Sigmoid colon (tissue), 4 donors: ENCODE measurements around the gene INTS6.

Experiments
- EP300 ChIP-seq, 4 donors: sonication (generic); formaldehyde crosslinking; IDR thresholded peaks; one replicate each; pipeline ENCODE4 v1.6.1; 2017; ENCODE audit warnings: antibody characterized with exemption in 4 of 4
- POLR2A ChIP-seq, 2 donors: fragments of 450-650 bp; IDR thresholded peaks; one replicate each; pipeline ENCODE4 v1.6.1; 2016; ENCODE audit warnings: antibody characterized with exemption in 2 of 2, mild to moderate bottlenecking in 2 of 2, moderate library complexity in 2 of 2
- POLR2AphosphoS5 ChIP-seq, 4 donors: sonication (generic); formaldehyde crosslinking; IDR thresholded peaks; one replicate each; pipeline ENCODE4 v1.6.1; 2017; ENCODE audit warnings: antibody characterized with exemption in 4 of 4
- TF ChIP-seq, protein P1 (sequence below), 4 experiments: fragments of 450-650 bp in 3 of 4; fragments of 200-600 bp in 1 of 4; IDR thresholded peaks; one replicate each; pipeline ENCODE4 v1.5.1; 2016 to 2019; ENCODE audit warnings: antibody characterized with exemption in 4 of 4, mild to moderate bottlenecking in 3 of 4, moderate library complexity in 2 of 4

DNA sequence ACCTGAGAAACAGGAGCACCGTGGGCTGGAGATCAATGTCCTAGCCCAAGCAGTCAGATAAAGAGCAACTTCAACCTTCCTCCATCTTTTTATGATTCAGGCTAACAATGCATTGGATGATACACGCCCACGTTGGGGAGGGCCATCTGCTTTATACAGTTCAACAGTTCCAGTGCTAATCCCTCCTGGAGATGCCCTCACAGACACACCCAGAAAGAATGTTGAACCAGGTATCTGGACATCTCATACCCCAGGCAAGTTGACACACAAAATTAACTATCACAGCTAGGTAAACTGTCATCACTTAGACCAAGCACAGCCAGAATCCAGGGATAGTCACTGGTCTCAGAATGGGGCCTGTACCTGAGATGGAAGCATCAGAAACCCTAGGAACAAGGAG is 134.0 kb downstream of the INTS6 start:
- TF ChIP-seq, protein P1, sequence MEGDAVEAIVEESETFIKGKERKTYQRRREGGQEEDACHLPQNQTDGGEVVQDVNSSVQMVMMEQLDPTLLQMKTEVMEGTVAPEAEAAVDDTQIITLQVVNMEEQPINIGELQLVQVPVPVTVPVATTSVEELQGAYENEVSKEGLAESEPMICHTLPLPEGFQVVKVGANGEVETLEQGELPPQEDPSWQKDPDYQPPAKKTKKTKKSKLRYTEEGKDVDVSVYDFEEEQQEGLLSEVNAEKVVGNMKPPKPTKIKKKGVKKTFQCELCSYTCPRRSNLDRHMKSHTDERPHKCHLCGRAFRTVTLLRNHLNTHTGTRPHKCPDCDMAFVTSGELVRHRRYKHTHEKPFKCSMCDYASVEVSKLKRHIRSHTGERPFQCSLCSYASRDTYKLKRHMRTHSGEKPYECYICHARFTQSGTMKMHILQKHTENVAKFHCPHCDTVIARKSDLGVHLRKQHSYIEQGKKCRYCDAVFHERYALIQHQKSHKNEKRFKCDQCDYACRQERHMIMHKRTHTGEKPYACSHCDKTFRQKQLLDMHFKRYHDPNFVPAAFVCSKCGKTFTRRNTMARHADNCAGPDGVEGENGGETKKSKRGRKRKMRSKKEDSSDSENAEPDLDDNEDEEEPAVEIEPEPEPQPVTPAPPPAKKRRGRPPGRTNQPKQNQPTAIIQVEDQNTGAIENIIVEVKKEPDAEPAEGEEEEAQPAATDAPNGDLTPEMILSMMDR (IDR thresholded peaks at IDR 0.05): no peak
- TF ChIP-seq POLR2A (IDR thresholded peaks at IDR 0.05) (no peak), EP300 (IDR thresholded peaks at IDR 0.05) (no peak), POLR2AphosphoS5 (IDR thresholded peaks at IDR 0.05) (no peak)
